Kidney epithelial cell (primary cell): Measurements from ENCODE around the gene RNF227. TPM values are rescaled to one million over a fixed set of nuclear protein-coding genes. Genes with fewer than 3 reads are reported as not detected.
A peak's percentile ranks its signal among the peaks of the same experiment; 100 is the strongest.

Source experiments
- DNase-seq: peaks from one replicate; pipeline ENCODE4 v3.0.0-alpha.2; 2010; ENCODE audit warnings: low read depth
- H3K27me3 ChIP-seq: 2 replicates; pipeline ENCODE4 v1.6.0; 2011; ENCODE audit warnings: low read length; ENCODE audit not compliant: control insufficient read depth, insufficient read depth
- H3K36me3 ChIP-seq: 2 replicates; pipeline ENCODE4 v1.5.1; 2011; ENCODE audit warnings: low read length; ENCODE audit not compliant: control insufficient read depth, insufficient read depth
- H3K4me3 ChIP-seq: 2 replicates; pipeline ENCODE4 v1.5.1; 2011; ENCODE audit warnings: low read depth, mild to moderate bottlenecking, control low read depth, low read length
- CTCF ChIP-seq: IDR thresholded peaks from 2 replicates; pipeline ENCODE4 v1.5.1; 2011; ENCODE audit warnings: mild to moderate bottlenecking, moderate library complexity, low read length, control low read depth, inconsistent platforms; ENCODE audit not compliant: insufficient read depth, poor library complexity, severe bottlenecking
- total RNA-seq: library from RNA; depleted of rRNA; stranded (reverse); fragments of >200 nt; gene quantifications from 2 replicates; pipeline ENCODE4 v1.2.3, GENCODE V29; 2015

Gene RNF227
- total RNA-seq, 1 donor from 2014 or later: 1.5 TPM

GRCh38 chr17:7910711-7911110, 5.4 kb downstream of the RNF227 start:
- no peak for TF ChIP-seq CTCF
- DNase-seq: no peak
- Histone ChIP-seq H3K4me3 (no peak overlapping the region), H3K36me3 (no peaks in the 10 kb centered on the region), H3K27me3 (no peaks in the 10 kb centered on the region)

- no peak overlapping the region for H3K4me3 ChIP-seq
- H3K36me3 ChIP-seq: no peaks in the 10 kb centered on the region
- TF ChIP-seq CTCF: no peak
- no peak for DNase-seq
- H3K27me3 ChIP-seq: no peaks in the 10 kb centered on the region
Measured at GRCh38 chr17:7910281-7910680, 5.8 kb downstream of the RNF227 start.

- no peak for TF ChIP-seq CTCF
- DNase-seq: no peak
- Histone ChIP-seq H3K27me3 (no peaks in the 10 kb centered on the region), H3K4me3 (no peak overlapping the region), H3K36me3 (peaks cover 1% of the 10 kb centered on the region)
Measured at GRCh38 chr17:7909089-7909488, 7.0 kb downstream of the RNF227 start.

GRCh38 chr17:7903154-7904103, 12.7 kb downstream of the RNF227 start:
- no peak for TF ChIP-seq CTCF
- Histone ChIP-seq H3K36me3 (peaks cover 3% of the 10 kb centered on the region), H3K4me3 (no peak overlapping the region), H3K27me3 (no peaks in the 10 kb centered on the region)
- DNase-seq: no peak

GRCh38 chr17:7897773-7898172, 18.3 kb downstream of the RNF227 start:
- DNase-seq: no peak
- Histone ChIP-seq H3K27me3 (no peaks in the 10 kb centered on the region), H3K36me3 (peaks cover 5% of the 10 kb centered on the region), H3K4me3 (no peak overlapping the region)
- TF ChIP-seq CTCF: peak; percentile 34

- H3K4me3 ChIP-seq: no peak overlapping the region
- no peak for DNase-seq
- H3K36me3 ChIP-seq: peaks cover 5% of the 10 kb centered on the region
- no peak for TF ChIP-seq CTCF
- no peaks in the 10 kb centered on the region for H3K27me3 ChIP-seq
Measured at GRCh38 chr17:7897090-7897489, 19.0 kb downstream of the RNF227 start.
